HepG2 (cell line): ENCODE results near the gene NAA25. TPM values are rescaled to one million over a fixed set of nuclear protein-coding genes. Genes with fewer than 3 reads are reported as not detected.

Experiments used
- ATAC-seq: fragments of 200-7000 bp; cut with Tn5 transposase; 3 replicates; pipeline ENCODE4 v1.9.1; 2020; ENCODE audit warnings: mild to moderate bottlenecking, moderate library complexity
- BruUV-seq: library from RNA; stranded (reverse); fragments of 400-500 nt; replicated peaks from 2 replicates; lab custom pipeline; 2021; lab: Mats Ljungman, UMichigan
- CTCF ChIA-PET: fragments of 300-600 bp; formaldehyde crosslinking; extraction: SDS; loops from one replicate; lab custom pipeline; 2021; ENCODE audit warnings: low total read pairs, inconsistent platforms, low intra/inter-chr PET ratio; lab: Yijun Ruan, JAX
- POLR2A ChIA-PET: fragments of 350-600 bp; sonication (Branson Sonifier 250); formaldehyde crosslinking; loops from one replicate; lab custom pipeline; 2020; ENCODE audit warnings: antibody characterized with exemption, inconsistent platforms; lab: Yijun Ruan, JAX
- DNase-seq: peaks from one replicate; pipeline ENCODE4 v3.0.0-alpha.2; 2015; ENCODE audit warnings: low spot score
- FAIRE-seq: peaks from 3 replicates; lab custom pipeline; 2011; peaks lifted over from hg19 to GRCh38; lab: Jason Lieb, UNC
- H2AFZ ChIP-seq: one replicate; pipeline ENCODE4 v1.6.1; 2011; ENCODE audit warnings: low read length, inconsistent platforms
- H3K27ac ChIP-seq: fragments of 300-600 bp; 3 replicates; pipeline ENCODE4 v1.8.0; 2011; ENCODE audit warnings: mixed run types, mild to moderate bottlenecking, mixed read lengths, low read length, inconsistent platforms; ENCODE audit not compliant: insufficient read depth; ENCODE audit errors: extremely low read length
- H3K27me3 ChIP-seq, 2 experiments: fragments of 200-600 bp in 1 of 2; 2 replicates in 1 of 2; 3 replicates in 1 of 2; pipeline versions ENCODE4 v1.6.0 to v1.8.0; 2011; ENCODE audit warnings: low read length in 2 of 2, mild to moderate bottlenecking in 2 of 2, moderate library complexity in 2 of 2, inconsistent platforms in 1 of 2; ENCODE audit not compliant: insufficient read depth in 2 of 2, control insufficient read depth in 1 of 2
- H3K36me3 ChIP-seq, 2 experiments: fragments of 200-600 bp in 1 of 2; replicated peaks in 1 of 2; 2 replicates in 1 of 2; 3 replicates in 1 of 2; pipeline versions ENCODE4 v1.5.1 to v1.8.0; 2011; ENCODE audit warnings: low read length in 2 of 2, inconsistent platforms in 1 of 2; ENCODE audit not compliant: insufficient read depth in 2 of 2, control insufficient read depth in 1 of 2
- H3K4me1 ChIP-seq: 2 replicates; pipeline ENCODE4 v1.5.1; 2012; ENCODE audit warnings: low read length, inconsistent platforms; ENCODE audit not compliant: insufficient read depth
- H3K4me2 ChIP-seq: 2 replicates; pipeline ENCODE4 v1.6.0; 2011; ENCODE audit warnings: low read depth, low read length, inconsistent platforms
- H3K4me3 ChIP-seq, 3 experiments: fragments of 200-600 bp in 1 of 3; sonication (generic), shearing (Covaris generic) in 1 of 3; replicated peaks in 1 of 3; 2 replicates each; pipeline ENCODE4 v1.5.1; 2011 to 2016; ENCODE audit warnings: low read length in 3 of 3, inconsistent platforms in 2 of 3, low read depth in 2 of 3, mild to moderate bottlenecking in 2 of 3, control low read depth in 1 of 3, mixed read lengths in 1 of 3; ENCODE audit not compliant: insufficient read depth in 1 of 3
- H3K79me2 ChIP-seq: one replicate; pipeline ENCODE4 v1.6.1; 2011; ENCODE audit warnings: low read length, inconsistent platforms; ENCODE audit not compliant: insufficient read depth
- H3K9ac ChIP-seq: 2 replicates; pipeline ENCODE4 v1.6.0; 2011; ENCODE audit warnings: mild to moderate bottlenecking, low read depth, low read length, inconsistent platforms; ENCODE audit not compliant: insufficient read depth
- H3K9me3 ChIP-seq: 2 replicates; pipeline ENCODE4 v1.5.1; 2012; ENCODE audit warnings: mild to moderate bottlenecking, low read length
- H4K20me1 ChIP-seq: 2 replicates; pipeline ENCODE4 v1.6.0; 2011; ENCODE audit warnings: inconsistent platforms, mild to moderate bottlenecking, low read length, moderate library complexity; ENCODE audit not compliant: insufficient read depth
- AGO2 ChIP-seq: fragments of 200-400 bp; formaldehyde crosslinking; optimal IDR thresholded peaks from 2 replicates; pipeline ENCODE3; 2017; ENCODE audit warnings: mild to moderate bottlenecking, low read depth, low read length, moderate library complexity
- BATF2 ChIP-seq: sonication (generic); formaldehyde crosslinking; IDR thresholded peaks from 2 replicates; pipeline ENCODE4 v1.8.0; 2022; ENCODE audit warnings: mild to moderate bottlenecking, missing genetic modification reagents, moderate library complexity
- CHCHD3 ChIP-seq: sonication (generic); formaldehyde crosslinking; IDR thresholded peaks from 2 replicates; pipeline ENCODE4 v1.8.0; 2022; ENCODE audit warnings: mild to moderate bottlenecking, missing genetic modification reagents, moderate library complexity
- CSRNP1 ChIP-seq: sonication (generic); formaldehyde crosslinking; IDR thresholded peaks from 2 replicates; pipeline ENCODE4 v1.8.1; 2023; ENCODE audit warnings: mild to moderate bottlenecking, missing genetic modification reagents
- CTCF ChIP-seq: sonication (generic); formaldehyde crosslinking; IDR thresholded peaks from 2 replicates; pipeline ENCODE4 v1.5.0; 2020; ENCODE audit warnings: mild to moderate bottlenecking, missing genetic modification reagents, moderate library complexity
- GATAD2A ChIP-seq: IDR thresholded peaks from 2 replicates; pipeline ENCODE4 v1.6.1; 2016
- MTERF4 ChIP-seq: sonication (generic); formaldehyde crosslinking; IDR thresholded peaks from 2 replicates; pipeline ENCODE4 v1.8.0; 2023; ENCODE audit warnings: mild to moderate bottlenecking, missing genetic modification reagents
- STAT5B ChIP-seq: sonication (generic); formaldehyde crosslinking; IDR thresholded peaks from 2 replicates; pipeline ENCODE4 v1.4.0; 2020; ENCODE audit warnings: missing genetic modification reagents
- YEATS4 ChIP-seq: sonication (generic); formaldehyde crosslinking; IDR thresholded peaks from 2 replicates; pipeline ENCODE4 v1.4.0; 2020; ENCODE audit warnings: missing genetic modification reagents, borderline replicate concordance
- ZFP41 ChIP-seq: sonication (generic); formaldehyde crosslinking; IDR thresholded peaks from 2 replicates; pipeline ENCODE4 v1.4.0; 2020; ENCODE audit warnings: mild to moderate bottlenecking, missing genetic modification reagents, borderline replicate concordance
- ZKSCAN1 ChIP-seq: fragments of 150-350 bp; IDR thresholded peaks from 2 replicates; pipeline ENCODE4 v1.6.1; 2014; ENCODE audit warnings: low read length
- ZNF225 ChIP-seq: sonication (generic); formaldehyde crosslinking; IDR thresholded peaks from 2 replicates; pipeline ENCODE4 v1.4.0; 2020; ENCODE audit warnings: mild to moderate bottlenecking, missing genetic modification reagents
- ZNF260 ChIP-seq: sonication (generic); formaldehyde crosslinking; IDR thresholded peaks from 2 replicates; pipeline ENCODE4 v1.4.0; 2020; ENCODE audit warnings: missing genetic modification reagents, low read depth, mild to moderate bottlenecking, borderline replicate concordance
- ZNF335 ChIP-seq: sonication (generic); formaldehyde crosslinking; IDR thresholded peaks from 2 replicates; pipeline ENCODE4 v1.4.0; 2020; ENCODE audit warnings: missing genetic modification reagents
- ZNF598 ChIP-seq: sonication (generic); formaldehyde crosslinking; IDR thresholded peaks from 2 replicates; pipeline ENCODE4 v1.5.1; 2020; ENCODE audit warnings: mild to moderate bottlenecking, missing genetic modification reagents, borderline replicate concordance
- ZNF615 ChIP-seq: sonication (generic); formaldehyde crosslinking; IDR thresholded peaks from 2 replicates; pipeline ENCODE4 v1.5.0; 2020; ENCODE audit warnings: mild to moderate bottlenecking, missing genetic modification reagents, borderline replicate concordance
- ZNF644 ChIP-seq: IDR thresholded peaks from 2 replicates; pipeline ENCODE4 v1.6.1; 2016; ENCODE audit warnings: low read depth
- ZNF768 ChIP-seq: sonication (generic); formaldehyde crosslinking; IDR thresholded peaks from 2 replicates; pipeline ENCODE4 v1.4.0; 2020; ENCODE audit warnings: missing genetic modification reagents
- ZNF781 ChIP-seq: sonication (generic); formaldehyde crosslinking; IDR thresholded peaks from 2 replicates; pipeline ENCODE4 v1.5.1; 2020; ENCODE audit warnings: borderline replicate concordance, mild to moderate bottlenecking, missing genetic modification reagents; ENCODE audit errors: not compliant biosample characterization
- WGBS: methylation state at CpG from one replicate; pipeline ENCODE4 v1.1.6; 2017; ENCODE audit warnings: low lambda C conversion rate; 5-methylcytosine and 5-hydroxymethylcytosine counted together
- in situ Hi-C: cut with HindIII; loops from 2 replicates; pipeline ENCODE4 v1.10.0; 2017; ENCODE audit warnings: low pct_unique_long_range_greater_than_20kb; ENCODE audit not compliant: extremely low pct_ligation_motif_present
- intact Hi-C: fragments of 100-400 bp; cut with micrococcal nuclease; formaldehyde crosslinking; loops from one replicate; pipeline ENCODE4 v1.10.0; 2022; ENCODE audit not compliant: unreplicated experiment
- polyA plus RNA-seq, 8 experiments: library from polyadenylated mRNA; depleted of rRNA in 3 of 8; stranded (reverse) in 7 of 8; unstranded in 1 of 8; fragments of >200 nt; fragmentation: Illumina TruSeq in 4 of 8; extraction: Trizol in 4 of 8; gene quantifications; 2 replicates each; pipeline versions ENCODE4 v1.2.1 to v1.2.3, GENCODE V29; 2011 to 2016; ENCODE audit warnings: low read depth in 4 of 8, missing spikeins in 1 of 8, mixed read lengths in 1 of 8; ENCODE audit not compliant: insufficient read depth in 1 of 8
- total RNA-seq, 5 experiments: library from RNA; depleted of rRNA; stranded (reverse); fragments of >200 nt; fragmentation: Illumina TruSeq; extraction: Trizol; gene quantifications; 2 replicates each; pipeline ENCODE4 v1.2.3, GENCODE V29; 2016; ENCODE audit warnings: low read depth in 1 of 5

Gene NAA25
- total and polyA plus RNA-seq, 2 of the 13 experiments (the other 11 are each of a cell fraction or from before 2014, with no cell fraction given): 11.4 to 32.0 TPM

GRCh38 chr12:111993292-111994150, 115.1 kb downstream of the NAA25 start (continued):
- no peak for TF ChIP-seq ZNF781
- TF ChIP-seq CHCHD3 (CRISPR knock-in tag): no peak
- no peak for TF ChIP-seq YEATS4 (CRISPR knock-in tag)
- TF ChIP-seq ZNF615: no peak

- Histone ChIP-seq H2AFZ (no peak overlapping the region), H3K36me3 (no peaks in the 10 kb centered on the region), H3K9ac (no peak overlapping the region), H3K27ac (no peak overlapping the region), H3K4me3 (no peak overlapping the region), H3K4me1 (no peaks in the 10 kb centered on the region), H3K4me2 (no peak overlapping the region), H4K20me1 (no peaks in the 10 kb centered on the region), H3K9me3 (no peaks in the 10 kb centered on the region), H3K27me3 (no peaks in the 10 kb centered on the region), H3K79me2 (no peaks in the 10 kb centered on the region)
- ChIA-PET POLR2A (no interaction called here), CTCF (no interaction called here)
- FAIRE-seq (no peak), DNase-seq (no peak), ATAC-seq (no peak)
- intact Hi-C loops (no loop called here), in situ Hi-C loops (no loop called here)
- 79% methylated on average over 6 of the region's 6 CpGs for WGBS
- no TSS peak for BruUV-seq
- TF ChIP-seq STAT5B (CRISPR knock-in tag): no peak
- no peak for TF ChIP-seq AGO2
- TF ChIP-seq MTERF4 (CRISPR knock-in tag): no peak
- TF ChIP-seq ZNF598 (CRISPR knock-in tag): no peak
- TF ChIP-seq ZNF260 (CRISPR knock-in tag): no peak
- TF ChIP-seq CTCF: no peak
- no peak for TF ChIP-seq GATAD2A (CRISPR knock-in tag)
- no peak for TF ChIP-seq ZNF225 (CRISPR knock-in tag)
- no peak for TF ChIP-seq ZFP41
- TF ChIP-seq ZKSCAN1: no peak
- no peak for TF ChIP-seq ZNF768 (CRISPR knock-in tag)
- no peak for TF ChIP-seq ZNF644 (CRISPR knock-in tag)
- no peak for TF ChIP-seq ZNF335 (CRISPR knock-in tag)
- no peak for TF ChIP-seq CSRNP1 (CRISPR knock-in tag)
- no peak for TF ChIP-seq BATF2 (CRISPR knock-in tag)
These were observed 116.1 kb downstream of the NAA25 start for GRCh38 chr12:111992464-111992863.
